ACC112 (cell line): ENCODE measurements around the gene RBM19.
"Not testable (repeated sequence)": the region's sequence is repeated elsewhere in the genome, so short reads cannot be mapped to it uniquely, and the experiment has no call there.

Experiments used
- H2AFZ ChIP-seq: fragments of 200-600 bp; sonication (generic); one replicate; pipeline ENCODE4 v1.6.0; 2017; ENCODE audit warnings: antibody characterized with exemption, low read length; ENCODE audit not compliant: unreplicated experiment
- H3K27ac ChIP-seq: fragments of 200-600 bp; sonication (generic); 2 replicates; pipeline ENCODE4 v1.5.1; 2014; ENCODE audit warnings: low read depth, mild to moderate bottlenecking, antibody characterized with exemption, low read length, moderate library complexity
- H3K27me3 ChIP-seq: fragments of 200-600 bp; sonication (generic); 2 replicates; pipeline ENCODE4 v1.6.1; 2014; ENCODE audit warnings: mild to moderate bottlenecking, antibody characterized with exemption, low read length, moderate library complexity, mixed read lengths; ENCODE audit not compliant: insufficient read depth
- H3K36me3 ChIP-seq: fragments of 200-600 bp; sonication (generic); 2 replicates; pipeline ENCODE4 v1.6.1; 2016; ENCODE audit warnings: mild to moderate bottlenecking, antibody characterized with exemption, low read length, moderate library complexity, mixed read lengths; ENCODE audit not compliant: insufficient read depth
- H3K4me1 ChIP-seq: fragments of 200-600 bp; sonication (generic); one replicate; pipeline ENCODE4 v1.6.1; 2016; ENCODE audit warnings: low read length, mixed read lengths; ENCODE audit not compliant: insufficient read depth, unreplicated experiment, control insufficient read depth
- H3K4me3 ChIP-seq: fragments of 200-600 bp; sonication (generic); 2 replicates; pipeline ENCODE4 v1.5.1; 2014; ENCODE audit warnings: mild to moderate bottlenecking, low read depth, low read length
- H3K79me2 ChIP-seq: fragments of 200-600 bp; sonication (generic); one replicate; pipeline ENCODE4 v1.6.0; 2016; ENCODE audit warnings: low read length; ENCODE audit not compliant: control insufficient read depth, unreplicated experiment, insufficient read depth

The RBM19 gene

GRCh38 chr12:113911971-113912759 is 54.0 kb downstream of the RBM19 start:
- no peak overlapping the region for H3K27ac ChIP-seq
- H3K36me3 ChIP-seq: no peaks in the 10 kb centered on the region
- H3K4me3 ChIP-seq: no peak overlapping the region
- no peaks in the 10 kb centered on the region for H3K27me3 ChIP-seq
- H3K79me2 ChIP-seq: no peaks in the 10 kb centered on the region
- no peaks in the 10 kb centered on the region for H3K4me1 ChIP-seq
- no peak overlapping the region for H2AFZ ChIP-seq

- H3K79me2 ChIP-seq: no peaks in the 10 kb centered on the region
- no peak overlapping the region for H3K4me3 ChIP-seq
- H2AFZ ChIP-seq: no peak overlapping the region
- H3K36me3 ChIP-seq: peaks cover 4% of the 10 kb centered on the region; the same call in 1 of the 2 replicates
- H3K27ac ChIP-seq: no peak overlapping the region
- H3K4me1 ChIP-seq: no peaks in the 10 kb centered on the region
- H3K27me3 ChIP-seq: no peaks in the 10 kb centered on the region
These were observed 55.3 kb downstream of the RBM19 start for GRCh38 chr12:113910751-113911272.

DNA sequence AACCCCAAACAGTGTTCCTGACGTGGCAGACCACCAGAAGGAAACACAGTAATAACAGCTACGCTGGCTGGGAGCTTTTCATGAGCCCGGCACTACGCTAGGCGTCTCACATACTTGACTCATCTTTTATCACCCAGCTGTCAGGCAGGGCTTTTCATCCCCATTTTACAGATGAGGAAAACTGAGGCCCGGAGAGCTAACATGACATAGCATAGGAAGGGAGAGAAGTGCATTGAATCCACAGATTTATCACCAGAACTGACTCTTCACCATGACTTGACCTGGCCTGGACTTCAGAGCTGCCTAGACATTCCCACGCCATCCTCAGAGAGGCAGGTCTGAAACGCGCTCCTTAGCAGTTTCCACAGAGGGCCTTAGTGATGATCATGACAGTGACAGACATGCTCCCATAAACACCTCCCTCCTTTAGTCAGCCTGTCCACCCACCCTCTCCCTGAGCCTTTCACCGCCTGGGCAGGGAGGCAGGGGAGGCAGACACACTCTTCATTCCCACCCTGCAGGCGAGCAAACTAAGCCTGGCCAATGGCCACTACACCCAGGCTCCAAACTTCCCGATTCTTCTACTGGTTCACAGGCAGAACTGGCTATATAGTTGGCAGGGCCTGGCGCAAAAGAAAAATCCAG is 56.2 kb downstream of the RBM19 start:
- Histone ChIP-seq H3K79me2 (no peaks in the 10 kb centered on the region), H3K4me1 (no peaks in the 10 kb centered on the region), H3K27ac (no peak overlapping the region), H2AFZ (no peak overlapping the region), H3K4me3 (no peak overlapping the region), H3K27me3 (no peaks in the 10 kb centered on the region), H3K36me3 (peaks cover 6% of the 10 kb centered on the region; the same call in 1 of the 2 replicates)

GRCh38 chr12:113908584-113909100 is 57.5 kb downstream of the RBM19 start:
- Histone ChIP-seq H3K79me2 (no peaks in the 10 kb centered on the region), H2AFZ (no peak overlapping the region), H3K4me3 (no peak overlapping the region), H3K36me3 (peaks cover 6% of the 10 kb centered on the region; the same call in 1 of the 2 replicates), H3K4me1 (peaks cover 6% of the 10 kb centered on the region), H3K27me3 (no peaks in the 10 kb centered on the region), H3K27ac (no peak overlapping the region)

- no peaks in the 10 kb centered on the region for H3K79me2 ChIP-seq
- no peak overlapping the region for H2AFZ ChIP-seq
- H3K27me3 ChIP-seq: no peaks in the 10 kb centered on the region
- peaks cover 6% of the 10 kb centered on the region; the same call in 1 of the 2 replicates for H3K36me3 ChIP-seq
- H3K4me3 ChIP-seq: no peak overlapping the region
- no peak overlapping the region for H3K27ac ChIP-seq
- H3K4me1 ChIP-seq: peaks cover 17% of the 10 kb centered on the region
These were observed 58.5 kb downstream of the RBM19 start for GRCh38 chr12:113907446-113908180.

GRCh38 chr12:113906411-113907200 is 59.5 kb downstream of the RBM19 start:
- Histone ChIP-seq H3K4me3 (no peak overlapping the region), H3K36me3 (peaks cover 6% of the 10 kb centered on the region; the same call in 1 of the 2 replicates), H3K4me1 (peaks cover 17% of the 10 kb centered on the region), H3K79me2 (no peaks in the 10 kb centered on the region), H3K27me3 (no peaks in the 10 kb centered on the region), H3K27ac (no peak overlapping the region), H2AFZ (no peak overlapping the region)

DNA sequence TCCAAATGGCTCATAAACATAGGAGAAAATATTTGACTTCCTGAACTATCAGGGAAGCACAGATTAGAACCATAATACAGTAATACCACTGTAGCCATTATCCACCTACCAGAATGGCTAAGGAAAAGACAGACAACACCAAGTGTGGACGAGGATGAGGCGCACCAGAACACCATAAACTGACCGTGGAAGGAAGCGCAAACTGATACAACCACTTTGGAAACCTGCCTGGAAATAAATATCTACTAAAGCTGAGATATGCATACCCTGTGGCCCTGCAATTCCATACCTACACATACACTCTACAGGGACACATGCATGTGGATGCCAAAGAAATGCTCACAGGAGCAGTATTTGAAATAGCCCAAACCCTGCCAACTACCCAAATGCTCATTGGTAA is 60.3 kb downstream of the RBM19 start:
- Histone ChIP-seq H3K4me3 (no peak overlapping the region), H3K4me1 (peaks cover 17% of the 10 kb centered on the region), H3K27ac (no peak overlapping the region), H3K27me3 (no peaks in the 10 kb centered on the region), H3K36me3 (peaks cover 6% of the 10 kb centered on the region; the same call in 1 of the 2 replicates), H2AFZ (no peak overlapping the region), H3K79me2 (no peaks in the 10 kb centered on the region)

- H2AFZ ChIP-seq: no peak overlapping the region
- peaks cover 17% of the 10 kb centered on the region for H3K4me1 ChIP-seq
- no peak overlapping the region for H3K4me3 ChIP-seq
- H3K79me2 ChIP-seq: no peaks in the 10 kb centered on the region
- H3K27ac ChIP-seq: peak overlapping the region; percentile 60
- no peaks in the 10 kb centered on the region for H3K27me3 ChIP-seq
- H3K36me3 ChIP-seq: peaks cover 6% of the 10 kb centered on the region; the same call in 1 of the 2 replicates
These were observed 62.7 kb downstream of the RBM19 start for GRCh38 chr12:113903381-113903863.

- not testable (repeated sequence) for H3K36me3 ChIP-seq, H3K27me3 ChIP-seq, H3K79me2 ChIP-seq, H2AFZ ChIP-seq, H3K27ac ChIP-seq, H3K4me3 ChIP-seq
- peaks cover 17% of the 10 kb centered on the region for H3K4me1 ChIP-seq
These were observed 64.8 kb downstream of the RBM19 start for GRCh38 chr12:113901319-113901718.
